Right atrium auricular region (tissue), 2 donors: ENCODE data around the gene PDE10A. TPM values are rescaled to one million over a fixed set of nuclear protein-coding genes. Genes with fewer than 3 reads are reported as not detected.

Experiments used
- DNase-seq: peaks from one replicate; pipeline ENCODE4 v3.0.0-alpha.2; 2019; ENCODE audit warnings: low spot score
- H3K27ac ChIP-seq, 2 donors: fragments of 200-600 bp; sonication (generic); 1 replicate in 1 of 2; 2 replicates in 1 of 2; pipeline ENCODE4 v1.5.1; 2016 to 2019
- H3K27me3 ChIP-seq, 2 donors: fragments of 200-600 bp; sonication (generic); one replicate each; pipeline versions ENCODE4 v1.5.1 to v1.6.0; 2017 to 2019
- H3K36me3 ChIP-seq: fragments of 200-600 bp; sonication (generic); one replicate; pipeline ENCODE4 v1.5.1; 2016
- H3K4me1 ChIP-seq, 2 donors: fragments of 200-600 bp; sonication (generic); one replicate each; pipeline versions ENCODE4 v1.5.1 to v1.6.0; 2017 to 2019
- H3K4me3 ChIP-seq, 2 donors: fragments of 200-600 bp; sonication (generic); 1 replicate in 1 of 2; 2 replicates in 1 of 2; pipeline ENCODE4 v1.5.1; 2017 to 2019; ENCODE audit warnings: mild to moderate bottlenecking in 1 of 2, moderate library complexity in 1 of 2
- H3K9me3 ChIP-seq, 2 donors: fragments of 200-600 bp; sonication (generic); one replicate each; pipeline ENCODE4 v1.5.1; 2019
- total RNA-seq, 2 donors: library from RNA; depleted of rRNA; stranded (reverse); fragments of >200 nt; gene quantifications; one replicate each; pipeline ENCODE4 v1.1.0, GENCODE V29; 2016
- TF ChIP-seq, protein P1 (sequence below), 2 donors: fragments of 200-600 bp; sonication (generic); IDR thresholded peaks; one replicate each; pipeline ENCODE4 v1.5.1; 2019; ENCODE audit warnings: antibody characterized with exemption in 2 of 2

PDE10A gene
- total RNA-seq, 2 donors from 2014 or later = 3.6 to 4.3 TPM

DNA sequence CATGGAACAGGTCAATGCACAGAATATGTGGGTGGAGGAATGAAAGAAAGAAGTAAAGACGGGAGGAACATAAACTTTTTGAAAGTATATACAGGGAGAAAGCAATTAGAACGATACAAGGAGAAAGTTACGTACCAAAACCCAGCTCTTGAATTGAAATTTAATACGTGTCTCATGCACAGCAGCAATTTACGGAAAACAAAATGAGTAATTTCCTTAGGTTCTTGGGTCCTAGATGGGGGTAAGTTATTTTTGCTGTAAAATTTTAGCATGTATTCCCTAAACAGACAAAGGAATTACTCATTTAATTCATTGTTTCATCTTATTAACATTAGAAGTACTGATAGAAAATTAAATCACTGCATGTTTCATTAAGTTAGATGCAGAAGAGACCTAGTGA is 75.8 kb downstream of the PDE10A start:
- Histone ChIP-seq H3K27me3 (no peaks in the 10 kb centered on the region), H3K36me3 (no peaks in the 10 kb centered on the region), H3K4me3 (no peak overlapping the region), H3K27ac (no peak overlapping the region), H3K4me1 (no peaks in the 10 kb centered on the region), H3K9me3 (no peaks in the 10 kb centered on the region)
- TF ChIP-seq, protein P1, sequence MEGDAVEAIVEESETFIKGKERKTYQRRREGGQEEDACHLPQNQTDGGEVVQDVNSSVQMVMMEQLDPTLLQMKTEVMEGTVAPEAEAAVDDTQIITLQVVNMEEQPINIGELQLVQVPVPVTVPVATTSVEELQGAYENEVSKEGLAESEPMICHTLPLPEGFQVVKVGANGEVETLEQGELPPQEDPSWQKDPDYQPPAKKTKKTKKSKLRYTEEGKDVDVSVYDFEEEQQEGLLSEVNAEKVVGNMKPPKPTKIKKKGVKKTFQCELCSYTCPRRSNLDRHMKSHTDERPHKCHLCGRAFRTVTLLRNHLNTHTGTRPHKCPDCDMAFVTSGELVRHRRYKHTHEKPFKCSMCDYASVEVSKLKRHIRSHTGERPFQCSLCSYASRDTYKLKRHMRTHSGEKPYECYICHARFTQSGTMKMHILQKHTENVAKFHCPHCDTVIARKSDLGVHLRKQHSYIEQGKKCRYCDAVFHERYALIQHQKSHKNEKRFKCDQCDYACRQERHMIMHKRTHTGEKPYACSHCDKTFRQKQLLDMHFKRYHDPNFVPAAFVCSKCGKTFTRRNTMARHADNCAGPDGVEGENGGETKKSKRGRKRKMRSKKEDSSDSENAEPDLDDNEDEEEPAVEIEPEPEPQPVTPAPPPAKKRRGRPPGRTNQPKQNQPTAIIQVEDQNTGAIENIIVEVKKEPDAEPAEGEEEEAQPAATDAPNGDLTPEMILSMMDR (IDR thresholded peaks at IDR 0.05) = no peak
- DNase-seq = no peak

DNA sequence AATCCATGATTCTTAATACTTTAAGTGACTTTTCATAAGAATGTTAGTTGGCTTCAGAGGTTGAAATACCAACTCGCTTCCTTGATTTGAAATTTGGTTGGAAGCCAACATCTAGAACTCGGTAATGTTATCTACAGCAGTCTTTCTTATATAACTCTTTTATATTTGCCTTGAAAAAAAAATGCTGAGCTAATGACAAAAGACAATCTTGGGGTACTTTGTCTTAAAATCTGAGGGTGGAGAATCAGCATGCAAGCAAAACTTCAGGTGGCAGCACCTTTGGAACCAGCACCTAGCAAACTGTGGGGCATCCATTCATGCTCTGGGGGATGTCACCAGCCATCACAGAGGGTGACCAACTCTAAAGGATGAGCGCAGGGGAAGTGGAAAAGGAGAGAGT is 76.3 kb downstream of the PDE10A start:
- Histone ChIP-seq H3K27me3 (no peaks in the 10 kb centered on the region), H3K4me3 (no peak overlapping the region), H3K4me1 (no peaks in the 10 kb centered on the region), H3K9me3 (no peaks in the 10 kb centered on the region), H3K36me3 (no peaks in the 10 kb centered on the region), H3K27ac (no peak overlapping the region)
- no peak for DNase-seq
- TF ChIP-seq, protein P1 (IDR thresholded peaks at IDR 0.05) = no peak

DNA sequence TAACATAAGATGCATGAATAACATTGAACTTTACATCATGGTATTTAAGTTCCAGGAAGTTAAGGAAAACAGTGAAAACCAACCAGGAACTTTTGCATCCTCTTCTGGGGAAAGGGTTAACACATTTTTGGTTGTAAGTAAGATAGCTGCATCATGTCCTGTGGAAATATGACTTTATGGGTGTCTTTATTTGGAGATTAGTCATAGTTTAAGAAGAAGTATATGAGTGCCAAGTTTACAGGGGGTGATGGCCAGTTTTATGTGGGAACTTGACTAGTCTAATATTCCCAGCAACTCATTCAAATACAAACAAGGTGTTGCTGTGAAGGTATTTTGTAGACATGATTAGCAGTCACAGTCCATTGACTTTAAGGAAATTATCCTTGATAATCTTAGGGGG is 78.0 kb downstream of the PDE10A start:
- no peak overlapping the region for H3K27ac ChIP-seq
- no peaks in the 10 kb centered on the region for H3K4me1 ChIP-seq
- no peaks in the 10 kb centered on the region for H3K27me3 ChIP-seq
- TF ChIP-seq, protein P1 (IDR thresholded peaks at IDR 0.05) = no peak
- H3K9me3 ChIP-seq = no peaks in the 10 kb centered on the region
- H3K4me3 ChIP-seq = no peak overlapping the region
- no peak for DNase-seq
- no peaks in the 10 kb centered on the region for H3K36me3 ChIP-seq

DNA sequence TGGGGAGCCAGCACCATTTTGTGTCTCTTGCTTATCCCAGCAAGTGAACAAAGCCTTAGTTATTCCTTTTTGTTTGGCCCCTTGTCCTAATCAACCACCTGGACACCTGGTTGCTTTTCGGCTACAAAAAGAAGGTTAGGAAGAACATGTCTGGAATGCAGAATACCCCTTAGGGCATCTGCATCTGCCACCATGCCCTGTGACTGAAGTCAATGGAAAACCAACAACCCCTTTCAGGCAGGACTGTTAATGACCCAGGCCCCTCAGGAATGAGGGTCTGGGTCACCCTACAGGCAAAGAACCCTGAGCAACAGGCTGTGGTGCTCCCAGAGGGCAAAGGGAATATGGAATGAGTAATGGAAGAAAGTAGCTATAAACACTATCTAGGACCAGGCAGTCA is 78.5 kb downstream of the PDE10A start:
- Histone ChIP-seq H3K27ac (no peak overlapping the region), H3K4me3 (no peak overlapping the region), H3K4me1 (no peaks in the 10 kb centered on the region), H3K36me3 (no peaks in the 10 kb centered on the region), H3K9me3 (no peaks in the 10 kb centered on the region), H3K27me3 (no peaks in the 10 kb centered on the region)
- TF ChIP-seq, protein P1 (IDR thresholded peaks at IDR 0.05) = no peak
- DNase-seq = no peak

DNA sequence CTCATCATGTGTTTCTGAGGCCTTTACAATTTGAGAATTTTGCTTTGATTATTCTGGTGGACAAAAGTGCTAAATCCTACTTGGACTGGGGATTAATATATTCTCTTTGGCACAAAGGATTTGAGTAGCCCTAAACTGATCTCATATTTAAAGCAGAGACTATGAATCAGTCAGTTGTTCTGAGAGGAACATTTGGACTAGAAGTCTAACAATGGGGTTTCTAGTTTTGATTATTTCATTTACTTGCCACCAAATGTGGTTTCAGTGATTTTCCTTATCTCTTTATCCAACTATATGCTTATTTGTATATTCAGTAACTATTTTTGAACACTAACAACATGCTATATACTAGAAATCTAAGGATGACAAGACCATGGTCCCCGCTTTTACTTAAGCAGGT is 81.4 kb downstream of the PDE10A start:
- TF ChIP-seq, protein P1 (IDR thresholded peaks at IDR 0.05) = no peak
- DNase-seq = no peak

DNA sequence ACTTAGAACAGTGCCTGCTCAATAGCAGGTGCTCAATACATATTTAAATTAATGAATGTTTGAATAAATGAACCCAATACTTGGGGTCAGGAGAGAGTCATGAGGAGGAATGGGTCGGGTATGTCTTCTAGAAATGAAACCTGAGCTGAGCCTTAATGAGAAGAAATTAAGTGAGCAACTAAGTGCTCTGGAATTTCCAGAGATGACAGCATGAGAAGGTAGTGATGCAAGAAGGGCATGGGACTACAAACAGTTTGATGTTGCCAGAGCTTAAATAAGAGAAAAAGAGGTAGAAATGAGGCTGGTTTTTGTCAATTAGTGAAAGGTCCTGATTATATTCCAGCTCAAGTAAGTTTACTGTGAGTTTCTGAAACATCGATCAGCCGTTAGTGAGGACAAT is 82.9 kb downstream of the PDE10A start:
- DNase-seq = no peak
- H3K9me3 ChIP-seq = no peaks in the 10 kb centered on the region
- no peak overlapping the region for H3K27ac ChIP-seq
- H3K4me3 ChIP-seq = no peak overlapping the region
- H3K27me3 ChIP-seq = no peaks in the 10 kb centered on the region
- TF ChIP-seq, protein P1 (IDR thresholded peaks at IDR 0.05) = no peak
- H3K4me1 ChIP-seq = no peaks in the 10 kb centered on the region
- no peaks in the 10 kb centered on the region for H3K36me3 ChIP-seq

More for the DNA sequence above, 81.4 kb downstream of the PDE10A start:
- H3K4me3 ChIP-seq = no peak overlapping the region
- no peaks in the 10 kb centered on the region for H3K27me3 ChIP-seq
- H3K4me1 ChIP-seq = no peaks in the 10 kb centered on the region
- H3K9me3 ChIP-seq = no peaks in the 10 kb centered on the region
- no peak overlapping the region for H3K27ac ChIP-seq
- H3K36me3 ChIP-seq = no peaks in the 10 kb centered on the region
